D341Med (cell line): ENCODE results near the gene ULBP3.
"Not testable (repeated sequence)": the region's sequence is repeated elsewhere in the genome, so short reads cannot be mapped to it uniquely, and the experiment has no call there.

ENCODE experiments used
- DNase-seq: peaks from one replicate; pipeline ENCODE4 v3.0.0; 2012; ENCODE audit warnings: low spot score

Gene ULBP3

DNA sequence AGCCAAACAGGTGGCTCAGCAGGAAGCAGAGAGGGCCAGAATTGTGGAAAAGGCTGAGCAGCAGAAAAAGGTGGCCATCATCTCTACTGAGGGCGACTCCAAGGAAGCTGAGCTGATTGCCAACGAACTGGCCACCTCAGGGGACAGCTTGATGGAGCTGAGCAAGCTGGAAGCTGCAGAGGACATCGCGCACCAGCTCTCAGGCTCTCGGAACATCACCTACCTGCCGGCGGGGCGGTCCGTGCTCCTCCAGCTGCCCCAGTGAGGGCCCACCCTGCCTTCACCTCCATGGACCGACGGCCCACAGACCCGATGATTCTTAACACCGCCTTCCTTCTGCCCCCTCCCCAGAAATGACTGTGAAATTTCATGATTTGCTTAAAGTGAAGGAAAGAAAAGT, 25.8 kb downstream of the ULBP3 start:
- no peak for DNase-seq

DNA sequence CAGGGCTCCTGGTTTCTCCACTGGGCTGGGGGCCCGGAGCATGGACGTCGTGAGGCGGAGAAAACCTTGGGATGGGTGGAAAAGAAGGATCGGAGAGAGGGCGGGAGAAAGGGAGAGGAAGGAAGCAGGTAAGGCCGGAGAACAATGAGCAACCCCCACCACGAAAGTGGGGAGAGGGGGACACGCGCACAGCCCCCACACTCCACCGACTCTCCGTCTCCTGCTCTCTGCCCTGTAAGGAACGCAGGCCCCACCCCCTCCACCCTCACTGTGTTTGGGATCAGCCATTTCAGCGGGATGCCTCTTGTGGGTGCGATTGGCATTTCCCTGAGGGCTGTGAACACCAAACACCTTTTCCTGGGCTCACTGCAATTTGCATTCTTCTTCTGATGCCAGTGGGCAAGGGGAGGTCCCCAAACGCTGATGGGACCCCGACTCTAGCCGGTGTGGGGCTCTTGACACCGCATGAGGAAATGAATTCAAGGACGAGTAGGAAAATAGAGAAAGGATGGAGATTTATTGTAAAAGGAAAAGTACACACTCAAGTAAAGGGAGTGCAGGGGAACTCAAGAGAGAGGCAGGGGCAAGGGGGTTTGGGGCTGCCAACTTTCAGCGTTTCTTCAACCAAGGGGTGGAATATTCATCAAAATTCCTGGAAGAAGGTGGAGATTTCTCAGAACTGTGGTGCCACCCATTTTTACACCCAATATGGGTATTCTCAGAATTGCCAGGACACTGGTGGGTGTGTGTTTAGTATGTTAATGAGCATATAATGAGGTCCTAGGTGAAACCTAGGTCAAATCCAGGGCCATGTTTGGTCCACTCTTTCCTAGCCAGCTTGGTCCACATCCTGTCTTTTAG, 30.5 kb downstream of the ULBP3 start:
- DNase-seq = no peak

DNA sequence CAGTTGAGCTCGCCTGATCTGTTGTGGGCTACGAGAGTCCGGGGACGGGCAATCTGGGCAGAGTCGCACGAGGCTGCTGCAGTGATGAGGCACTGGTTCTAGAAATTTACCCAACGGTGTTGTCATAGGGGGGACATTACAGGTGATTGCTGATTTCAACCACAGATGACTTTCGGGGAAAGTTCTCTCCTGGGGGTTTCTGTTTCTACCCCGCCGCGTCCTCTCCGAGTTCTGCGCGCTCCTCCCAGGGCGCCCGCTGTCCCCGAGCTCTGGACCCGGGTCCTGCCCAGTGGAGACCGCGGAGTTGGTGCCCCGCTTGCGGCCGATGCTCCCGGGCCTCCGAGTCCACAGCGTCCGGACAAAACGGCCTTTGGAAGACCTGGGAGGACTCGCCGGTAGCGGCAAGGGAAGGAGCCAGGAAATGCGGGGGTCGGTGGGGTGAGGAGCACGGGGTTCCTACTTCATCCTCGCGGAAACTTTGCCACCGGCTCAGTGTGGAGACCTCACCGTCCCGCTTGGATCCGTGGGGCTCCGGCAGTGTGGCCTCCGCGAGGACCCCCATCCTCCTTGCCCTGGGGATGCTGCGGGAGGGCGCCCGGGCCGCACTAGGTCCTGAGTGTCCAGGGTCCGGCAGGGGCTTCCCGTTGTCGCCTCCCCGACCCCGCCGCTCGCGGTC, 31.3 kb downstream of the ULBP3 start:
- no peak for DNase-seq

DNA sequence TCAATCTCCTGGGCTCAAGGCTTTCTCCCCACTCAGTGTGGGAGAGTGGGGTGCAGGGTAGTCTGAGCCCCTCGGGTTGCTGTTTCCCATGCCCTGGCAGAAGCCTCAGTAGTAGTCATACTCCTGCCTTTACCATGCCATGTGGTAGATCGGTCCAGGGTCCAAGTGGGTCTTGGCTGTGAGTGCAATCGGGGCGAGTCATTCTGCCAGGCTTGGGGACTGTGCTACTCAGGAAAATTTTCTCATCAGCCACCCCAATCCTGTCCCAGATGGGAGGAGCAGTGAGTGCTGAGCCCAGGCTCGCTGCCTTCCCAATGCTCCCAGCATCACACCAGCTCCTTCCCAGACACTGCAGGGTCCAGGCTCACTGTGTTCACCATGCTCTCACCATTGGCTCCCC, 32.8 kb downstream of the ULBP3 start:
- DNase-seq = no peak

DNA sequence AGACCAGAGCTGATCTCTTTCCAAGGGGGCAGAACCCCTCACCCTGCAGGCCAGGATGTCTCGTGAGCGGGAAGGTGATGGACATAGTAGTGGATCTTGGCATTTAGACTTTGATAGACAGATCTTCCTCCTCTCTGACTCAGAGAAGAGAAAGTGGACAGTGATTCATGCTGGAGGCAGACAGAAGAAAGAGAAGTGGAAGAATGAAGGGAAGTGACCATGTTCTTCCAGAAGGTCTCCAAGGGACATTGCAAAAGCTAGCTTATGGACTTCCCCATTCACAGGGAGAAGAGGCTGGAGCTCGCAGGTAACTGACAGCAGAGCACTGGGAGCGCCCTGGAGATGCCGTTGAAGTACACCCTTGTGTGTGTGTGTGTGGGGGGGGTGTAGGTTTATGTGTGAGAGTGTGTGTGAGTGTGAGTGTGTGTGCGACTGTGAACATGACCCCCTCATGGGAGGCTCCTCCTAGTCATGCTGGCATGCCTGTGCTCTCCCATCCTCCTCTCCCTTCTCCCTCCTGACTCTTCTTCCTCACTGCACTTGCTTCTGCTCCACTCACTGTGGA, 35.6 kb downstream of the ULBP3 start:
- no peak for DNase-seq

DNA sequence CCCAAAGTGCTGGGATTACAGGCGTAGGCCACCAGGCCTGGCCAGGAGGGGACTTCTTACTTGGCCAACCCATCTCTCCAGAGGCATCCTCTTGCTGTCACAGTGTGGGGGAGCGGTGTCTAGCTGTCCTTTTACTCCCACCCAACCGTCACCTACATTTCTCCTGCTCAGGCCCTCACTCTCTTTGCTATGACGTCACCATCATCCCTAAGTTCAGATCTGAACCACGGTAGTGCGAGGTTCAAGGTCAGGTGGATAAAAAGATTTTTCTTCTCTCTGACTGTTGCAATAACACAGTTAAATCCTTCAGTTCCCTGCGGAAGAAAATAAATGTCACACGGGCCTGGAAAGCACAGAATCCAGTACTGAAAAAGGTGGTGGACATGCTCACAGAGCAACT, 36.3 kb downstream of the ULBP3 start:
- no peak for DNase-seq

DNA sequence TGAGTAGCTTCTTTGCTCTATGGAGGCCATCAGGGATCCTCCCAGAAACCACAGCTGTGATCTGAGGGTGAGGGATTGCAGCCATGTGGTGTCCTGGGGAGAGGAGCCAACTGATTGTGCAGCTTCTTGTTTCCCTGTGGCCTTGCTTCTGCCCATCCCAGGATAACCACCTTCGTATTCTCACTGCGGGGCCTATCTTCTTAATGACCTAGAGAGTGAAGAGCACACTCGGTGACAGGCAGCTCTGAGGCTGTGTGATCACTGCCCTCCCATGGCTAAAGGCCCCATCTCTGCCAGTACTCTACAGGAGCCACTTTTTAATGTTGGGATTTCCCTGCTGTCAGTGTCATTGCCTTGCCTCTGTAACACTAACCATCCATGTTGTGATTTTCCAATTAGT, 38.3 kb downstream of the ULBP3 start:
- DNase-seq = no peak

DNA sequence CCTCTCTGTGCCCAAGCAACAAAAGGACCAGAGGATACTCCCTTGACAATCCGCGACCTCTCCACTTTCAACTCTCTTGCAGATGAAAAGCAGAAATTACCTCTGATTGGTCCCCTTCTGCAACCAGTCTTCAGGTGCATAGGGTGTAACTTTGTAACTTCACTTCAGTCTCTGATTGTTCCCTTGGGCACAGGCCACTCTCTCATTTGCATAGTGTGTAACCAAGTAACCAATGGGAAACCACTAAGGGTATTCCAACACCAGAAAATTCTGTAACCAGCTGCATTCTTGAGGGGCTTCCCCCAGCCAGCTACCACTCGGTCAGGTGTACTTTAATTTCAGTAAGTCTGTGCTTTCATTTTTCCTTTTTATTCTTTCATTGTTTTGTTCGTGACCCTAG, 39.2 kb downstream of the ULBP3 start:
- DNase-seq = no peak

DNA sequence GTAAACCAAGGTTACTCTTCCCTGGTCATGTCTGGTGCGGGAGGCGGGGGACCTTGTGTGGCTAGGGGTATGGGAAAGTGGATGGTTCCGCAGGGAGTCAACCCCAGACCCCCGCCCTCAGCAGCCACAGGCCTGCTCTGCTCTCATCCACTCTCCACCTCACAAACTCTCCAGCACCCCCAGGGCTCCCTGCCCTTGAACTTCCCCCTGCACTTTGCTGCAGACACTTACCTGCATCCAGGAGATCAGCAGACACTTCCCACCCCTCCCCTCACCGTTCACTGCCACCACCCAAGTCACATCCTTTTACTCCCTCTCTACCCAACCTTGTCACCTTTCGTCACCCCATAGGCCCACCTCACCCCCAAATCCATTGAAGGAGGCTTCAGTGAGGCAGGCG, 39.6 kb downstream of the ULBP3 start:
- DNase-seq = no peak

DNA sequence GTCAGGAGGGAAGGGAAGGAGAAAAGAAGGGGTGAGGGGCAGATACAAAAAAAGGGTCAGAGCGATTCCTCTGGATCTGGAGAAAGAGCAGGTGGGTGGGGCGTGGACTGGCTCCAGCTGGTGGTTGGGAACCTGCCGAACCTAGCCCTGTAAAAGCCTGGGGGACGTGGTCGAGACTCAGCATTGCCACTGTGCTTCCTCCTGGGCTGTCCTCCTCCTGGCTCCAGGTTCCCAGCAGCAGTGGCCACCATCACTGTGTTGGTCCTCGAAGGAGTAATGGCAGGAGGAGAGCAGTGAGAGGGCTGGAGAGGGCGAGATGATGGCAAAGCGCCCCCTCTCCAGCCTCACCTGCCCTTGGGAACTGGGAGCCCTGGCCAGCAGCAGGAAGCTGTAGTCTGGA, 40.1 kb downstream of the ULBP3 start:
- no peak for DNase-seq

DNA sequence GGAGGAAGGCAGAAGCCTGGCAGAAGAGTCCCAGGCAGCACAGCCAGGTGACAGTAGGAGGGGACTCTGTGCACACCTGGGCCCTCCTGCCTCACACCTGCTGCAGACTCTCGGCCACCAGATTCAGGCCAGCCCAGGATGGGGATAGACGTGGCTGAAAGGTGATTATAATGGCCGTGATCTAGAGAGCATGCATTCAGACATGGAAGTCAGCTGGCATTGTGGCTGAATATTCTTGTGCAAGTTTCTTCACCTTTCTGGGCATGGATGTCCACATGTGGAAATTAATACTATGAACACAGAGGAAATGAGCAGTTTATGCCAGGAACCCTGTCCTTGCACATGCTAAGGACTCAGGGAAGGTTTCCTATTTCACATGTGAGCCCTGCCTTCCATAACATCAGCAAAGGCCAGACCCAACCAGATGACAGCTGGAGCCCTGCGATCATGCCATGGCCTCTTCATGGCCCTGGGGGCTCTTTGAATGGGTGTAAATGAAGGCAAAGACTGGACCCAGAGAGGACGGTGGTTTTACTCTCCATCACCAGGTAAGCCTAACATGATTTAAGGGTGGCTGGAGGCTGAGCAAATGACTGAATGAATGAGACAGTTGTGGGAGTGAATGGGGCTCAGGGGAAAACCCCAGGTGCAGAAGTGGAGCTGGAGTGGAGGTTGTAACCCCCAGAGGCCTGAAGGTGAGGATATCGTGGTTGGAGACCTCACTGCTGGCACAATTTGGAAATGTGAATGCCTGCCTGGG, 40.9 kb downstream of the ULBP3 start:
- no peak for DNase-seq

DNA sequence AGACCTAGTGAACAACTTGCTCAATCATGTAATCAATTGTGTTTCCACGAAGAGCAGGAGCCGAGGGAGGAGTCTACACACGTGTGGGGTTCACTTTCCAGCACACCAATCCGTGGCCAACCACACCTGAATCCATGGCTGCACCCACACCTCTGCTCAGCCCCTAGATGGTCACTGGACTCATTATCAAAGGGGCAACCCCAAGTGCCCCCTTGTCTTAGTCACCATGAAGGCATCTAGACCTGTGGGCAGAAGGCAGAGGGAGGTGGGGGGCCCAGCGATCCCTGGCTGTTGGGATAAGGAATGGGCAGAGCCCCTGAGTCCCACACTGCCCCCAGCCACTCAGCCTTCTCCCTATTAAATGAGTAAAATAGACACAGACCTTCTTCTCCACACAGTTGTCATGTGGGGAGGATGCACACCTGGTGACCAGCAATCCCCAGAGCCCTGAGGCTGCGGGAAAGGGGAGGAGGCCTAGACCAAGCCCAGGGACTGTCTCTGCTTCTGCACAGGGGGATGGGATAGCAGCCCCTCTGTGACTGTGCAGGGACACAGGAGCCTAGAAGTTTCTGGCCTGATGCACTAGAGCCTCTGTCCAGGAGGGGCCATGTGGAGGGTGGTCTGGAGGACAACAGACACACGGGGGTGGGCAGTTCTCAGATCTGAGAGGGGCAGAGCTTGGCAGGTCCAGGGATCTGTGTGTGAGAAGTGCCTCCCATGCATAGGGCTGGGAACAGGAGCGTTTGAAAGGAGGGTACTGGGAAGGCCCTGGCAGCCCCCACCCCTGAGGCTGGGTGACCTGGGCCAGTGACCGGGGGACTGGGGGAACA, 41.7 kb downstream of the ULBP3 start:
- no peak for DNase-seq

DNA sequence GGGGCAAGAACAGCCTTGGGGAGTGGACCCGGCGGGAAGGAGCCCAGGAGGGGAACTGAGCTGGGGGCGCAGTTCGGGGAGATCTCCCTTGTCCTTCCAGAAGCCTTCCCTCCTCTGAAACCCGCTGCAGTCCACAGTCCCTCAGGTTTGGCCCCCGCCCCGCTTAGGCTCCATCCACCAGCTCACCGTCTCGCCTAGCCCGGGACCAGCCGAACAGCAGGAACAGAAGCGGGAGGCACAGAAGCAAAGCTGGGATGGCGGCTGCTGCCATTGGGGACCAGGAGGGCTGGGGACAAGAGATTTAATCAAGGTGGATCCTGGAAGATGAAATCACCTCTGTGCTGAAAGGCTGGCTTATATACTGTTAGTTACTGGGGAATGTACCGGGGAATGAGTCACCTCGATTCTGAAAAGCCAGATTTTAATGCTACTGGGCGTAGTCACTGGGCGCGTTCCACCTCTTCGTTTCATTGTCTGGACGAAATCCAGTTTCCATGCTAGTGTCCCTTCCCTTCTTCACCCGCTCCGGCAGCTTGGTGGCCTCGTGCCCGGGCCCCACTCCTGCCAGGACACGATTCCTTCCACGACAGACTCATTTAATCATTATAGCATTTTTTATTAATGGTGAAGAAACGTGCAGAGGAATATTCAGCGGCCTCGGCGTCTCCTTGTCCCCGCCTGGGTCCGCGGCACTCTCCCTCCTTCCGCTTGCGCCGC, 43.6 kb downstream of the ULBP3 start, which contains the start of gene RAET1L:
Gene RAET1L (minus strand): TSS at position 332 of the 717 bp plus-strand sequence. CDS start 61 bp downstream, at position 271.
- no peak for DNase-seq

DNA sequence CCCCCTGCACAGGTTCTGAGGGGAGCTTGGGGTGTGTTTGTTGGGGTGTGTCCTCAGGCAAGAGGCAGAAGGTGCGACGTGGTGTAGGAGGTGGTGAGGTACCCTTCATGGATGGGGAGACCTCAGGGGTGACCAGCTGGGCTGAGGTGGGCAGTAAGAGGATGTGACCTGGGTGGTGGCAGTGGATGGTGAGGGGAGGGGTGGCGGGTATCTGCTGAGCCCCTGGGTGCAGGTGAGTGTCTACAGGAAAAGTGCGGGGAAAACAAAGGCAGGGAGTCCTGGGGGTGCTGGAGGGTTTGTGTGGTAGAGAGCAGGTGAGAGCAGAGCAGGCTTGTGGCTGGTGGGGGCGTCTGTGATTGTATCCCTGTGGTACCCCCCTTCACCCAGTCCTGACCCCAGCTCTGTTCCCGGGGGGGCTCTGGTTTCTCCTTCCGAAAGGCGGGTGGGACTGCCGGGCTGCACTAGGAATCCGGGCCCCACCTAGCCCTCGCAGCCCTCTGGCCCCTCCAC, 44.2 kb downstream of the ULBP3 start:
- no peak for DNase-seq

DNA sequence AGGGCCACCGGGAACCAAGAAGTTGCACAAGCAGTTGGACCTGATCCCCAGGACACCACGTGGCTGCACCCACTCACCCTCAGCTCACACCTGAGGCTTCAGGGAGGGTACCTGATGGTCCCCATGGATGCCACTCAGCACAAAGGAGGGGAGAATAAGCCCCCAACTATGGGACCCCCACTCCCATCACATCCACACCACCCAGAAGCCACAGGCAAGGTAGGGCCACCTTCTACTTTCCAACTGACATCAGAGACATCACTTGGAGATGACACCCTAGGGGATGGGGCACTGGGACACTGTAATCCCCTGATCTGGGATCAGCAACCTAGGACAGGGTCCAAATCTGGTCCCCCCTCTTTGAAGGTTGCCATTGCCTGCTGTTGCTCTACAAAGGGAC, 44.9 kb downstream of the ULBP3 start:
- DNase-seq = not testable (repeated sequence)

DNA sequence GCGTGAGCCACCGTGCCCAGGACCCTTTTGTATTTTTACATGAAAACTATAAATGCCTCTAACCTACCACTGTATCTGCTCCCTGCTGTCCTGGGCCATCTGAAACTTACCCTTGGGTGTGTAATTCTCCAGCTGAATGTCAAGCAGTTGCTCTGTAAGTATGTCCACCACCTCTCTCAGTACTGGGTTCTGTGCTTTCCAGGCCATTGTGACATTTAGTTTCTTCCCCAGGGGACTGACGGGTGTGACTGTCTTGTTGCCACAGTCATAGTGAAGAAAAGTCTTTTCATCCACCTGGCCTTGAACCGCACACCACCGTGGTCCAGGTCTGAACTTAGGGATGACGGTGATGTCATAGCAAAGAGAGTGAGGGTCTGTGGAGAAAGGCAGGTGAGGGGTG, 47.1 kb downstream of the ULBP3 start:
- DNase-seq = not testable (repeated sequence)

DNA sequence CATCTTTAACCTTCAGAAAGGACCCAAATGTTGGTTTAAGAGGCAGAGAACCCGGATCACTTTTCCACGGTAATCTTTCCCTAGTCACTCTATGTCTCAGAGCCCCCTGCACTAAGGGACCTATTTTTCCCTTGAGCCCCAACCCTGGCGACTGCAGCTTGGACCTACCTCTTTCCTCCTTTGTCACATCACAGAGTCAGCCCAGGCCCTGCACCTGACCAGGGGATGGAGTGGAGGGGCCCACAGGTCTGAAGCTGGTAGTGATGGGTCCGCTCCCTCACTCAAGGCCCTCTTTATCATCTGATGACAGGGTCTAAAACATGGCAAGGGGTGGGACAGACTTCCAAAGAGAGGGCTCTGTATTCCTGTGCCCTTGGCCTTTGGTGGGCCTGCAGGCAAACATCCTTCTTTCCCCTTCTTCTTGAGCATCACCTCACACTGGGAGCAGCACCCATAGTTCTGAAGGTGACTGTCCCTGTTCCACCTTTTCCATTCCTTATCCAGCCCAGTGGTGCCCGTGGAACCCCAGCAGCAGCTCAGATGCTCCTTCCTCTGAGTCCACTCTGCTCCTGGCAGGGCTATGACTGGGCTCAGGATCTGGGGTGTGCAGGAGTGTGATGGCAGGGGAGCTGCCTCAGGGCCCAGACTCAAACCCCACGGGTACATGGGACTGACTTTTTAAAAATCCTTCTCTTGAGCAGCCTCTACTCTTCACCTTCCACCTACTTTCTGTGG, 49.9 kb downstream of the ULBP3 start:
- DNase-seq = no peak

DNA sequence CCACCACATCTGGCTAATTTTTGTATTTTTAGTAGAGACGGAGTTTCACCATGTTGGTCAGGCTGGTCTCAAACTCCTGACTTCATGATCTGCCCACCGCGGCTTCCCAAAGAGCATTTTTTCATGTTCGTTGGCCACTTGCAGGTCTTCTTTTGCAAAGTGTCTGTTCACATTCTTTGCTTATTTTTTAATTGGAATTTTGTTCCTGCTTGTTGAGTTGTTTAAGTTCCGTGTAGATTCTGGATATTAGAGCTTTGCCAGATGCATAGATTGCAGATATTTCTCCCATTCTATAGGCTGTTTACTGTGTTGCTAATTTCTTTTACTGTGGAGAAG, 51.8 kb downstream of the ULBP3 start:
- DNase-seq = not testable (repeated sequence)

DNA sequence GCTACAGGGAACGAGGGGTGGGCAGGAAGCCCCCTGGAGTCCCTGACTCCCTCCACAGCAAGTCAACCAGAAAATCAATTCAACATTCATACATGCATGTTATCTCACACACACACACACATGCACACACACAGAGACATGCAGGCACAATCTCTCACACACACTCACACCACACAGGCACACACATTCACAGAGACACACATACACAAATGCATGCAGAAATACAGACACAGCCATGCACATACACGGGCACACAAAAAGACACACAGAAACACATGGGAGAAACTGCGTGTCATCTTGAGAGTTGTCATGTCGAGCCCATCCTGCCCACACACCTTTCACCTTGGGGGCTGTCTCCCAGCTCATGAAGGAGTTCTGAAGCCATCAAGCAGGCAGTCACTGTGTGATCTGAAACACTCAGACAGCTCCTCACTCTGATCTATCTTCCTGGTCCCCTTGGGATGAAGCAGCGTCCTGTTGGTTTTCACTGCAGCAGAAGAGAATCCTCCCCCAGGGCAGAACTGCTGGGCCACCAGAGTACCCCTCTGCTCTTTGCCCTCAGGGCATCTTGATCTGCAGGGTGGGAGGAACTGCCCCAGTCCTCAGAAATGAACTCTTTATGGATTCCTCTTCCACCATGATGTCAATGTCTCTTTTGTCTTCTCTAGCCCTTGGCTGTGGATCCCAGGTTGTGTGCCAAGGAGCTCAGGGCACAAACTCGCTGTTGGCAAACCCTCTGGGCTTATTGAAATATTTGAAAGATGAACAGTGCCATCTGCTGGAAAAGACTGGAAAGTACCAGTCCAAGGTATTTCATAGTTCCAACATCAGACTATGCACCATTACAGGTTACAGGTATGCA, 52.4 kb downstream of the ULBP3 start:
- DNase-seq = peak; percentile 71
